Fibroblast of lung (primary cell): ENCODE results near the gene MTFP1. TPM values are rescaled to one million over a fixed set of nuclear protein-coding genes. Genes with fewer than 3 reads are reported as not detected.

Experiments
- polyA plus RNA-seq, 2 donors: library from polyadenylated mRNA; depleted of rRNA in 1 of 2; stranded (reverse) in 1 of 2; unstranded in 1 of 2; fragments of >200 nt; gene quantifications; 2 replicates each; pipeline ENCODE4 v1.2.1, GENCODE V29; 2011 to 2012; ENCODE audit warnings: missing spikeins in 1 of 2
- total RNA-seq: library from RNA; depleted of rRNA; stranded (reverse); fragments of >200 nt; gene quantifications from 2 replicates; pipeline ENCODE4 v1.2.1, GENCODE V29; 2014

Gene MTFP1
- total and polyA plus RNA-seq, 2 donors (not counting 1 experiment from before 2014, with no cell fraction given), result 2.5 to 3.8 TPM

Other genes starting within 250 kb of the MTFP1 start
- gene LIF, start 179.0 kb upstream of the MTFP1 start, total RNA-seq, result 3.6 and 11.2 TPM in 2 replicates
- gene LIF, start 179.0 kb upstream of the MTFP1 start, polyA plus RNA-seq, result 4.5 and 19.6 TPM in 2 replicates
- gene OSM, start 158.9 kb upstream of the MTFP1 start, total RNA-seq, result not detected in 2 replicates
- gene OSM, start 158.9 kb upstream of the MTFP1 start, polyA plus RNA-seq, result not detected in 2 replicates
- gene CASTOR1, start 136.3 kb upstream of the MTFP1 start, total RNA-seq, result 5.0 and 5.6 TPM in 2 replicates
- 2.7 and 3.4 TPM in 2 replicates for gene CASTOR1, start 136.3 kb upstream of the MTFP1 start, polyA plus RNA-seq
- 8.5 and 11.7 TPM in 2 replicates for gene TBC1D10A, start 98.8 kb upstream of the MTFP1 start, total RNA-seq
- gene TBC1D10A, start 98.8 kb upstream of the MTFP1 start, polyA plus RNA-seq, result 9.2 and 10.8 TPM in 2 replicates
- 10.8 and 17.0 TPM in 2 replicates for gene SF3A1, start 68.9 kb upstream of the MTFP1 start, total RNA-seq
- gene SF3A1, start 68.9 kb upstream of the MTFP1 start, polyA plus RNA-seq, result 22.9 and 45.9 TPM in 2 replicates
- 1.0 and 1.5 TPM in 2 replicates for gene CCDC157, start 68.8 kb upstream of the MTFP1 start, total RNA-seq
- gene CCDC157, start 68.8 kb upstream of the MTFP1 start, polyA plus RNA-seq, result 0.77 and 1.1 TPM in 2 replicates
- 20.3 and 30.2 TPM in 2 replicates for gene RNF215, start 38.4 kb upstream of the MTFP1 start, total RNA-seq
- 4.2 and 5.3 TPM in 2 replicates for gene RNF215, start 38.4 kb upstream of the MTFP1 start, polyA plus RNA-seq
- gene SEC14L2, start 28.8 kb upstream of the MTFP1 start, total RNA-seq, result 4.9 and 5.8 TPM in 2 replicates
- gene SEC14L2, start 28.8 kb upstream of the MTFP1 start, polyA plus RNA-seq, result 10.2 and 17.3 TPM in 2 replicates
- not detected in 2 replicates for gene SEC14L3, start 46.2 kb downstream of the MTFP1 start, total RNA-seq
- not detected in 2 replicates for gene SEC14L3, start 46.2 kb downstream of the MTFP1 start, polyA plus RNA-seq
- under 0.01 and 0.66 TPM in 2 replicates for gene SEC14L4, start 79.9 kb downstream of the MTFP1 start, total RNA-seq
- gene SEC14L4, start 79.9 kb downstream of the MTFP1 start, polyA plus RNA-seq, result 0.03 and 0.08 TPM in 2 replicates
- gene SEC14L6, start 121.0 kb downstream of the MTFP1 start, total RNA-seq, result under 0.01 and 0.66 TPM in 2 replicates
- 0.12 and 0.21 TPM in 2 replicates for gene SEC14L6, start 121.0 kb downstream of the MTFP1 start, polyA plus RNA-seq
- 0.17 TPM in 1 of 2 replicates, not detected in the other for gene GAL3ST1, start 148.9 kb downstream of the MTFP1 start, total RNA-seq
- gene GAL3ST1, start 148.9 kb downstream of the MTFP1 start, polyA plus RNA-seq, result 0.03 and 0.06 TPM in 2 replicates
- 61.3 and 69.1 TPM in 2 replicates for gene PES1, start 166.1 kb downstream of the MTFP1 start, total RNA-seq
- gene PES1, start 166.1 kb downstream of the MTFP1 start, polyA plus RNA-seq, result 51.2 and 89.0 TPM in 2 replicates
- gene TCN2, start 181.4 kb downstream of the MTFP1 start, total RNA-seq, result 6.9 and 7.1 TPM in 2 replicates
- 10.8 and 12.0 TPM in 2 replicates for gene TCN2, start 181.4 kb downstream of the MTFP1 start, polyA plus RNA-seq
- gene SLC35E4, start 210.0 kb downstream of the MTFP1 start, total RNA-seq, result 5.4 and 10.1 TPM in 2 replicates
- gene SLC35E4, start 210.0 kb downstream of the MTFP1 start, polyA plus RNA-seq, result 2.0 and 3.0 TPM in 2 replicates
- 4.9 and 7.4 TPM in 2 replicates for gene DUSP18, start 242.1 kb downstream of the MTFP1 start, total RNA-seq
- 10.8 and 14.9 TPM in 2 replicates for gene DUSP18, start 242.1 kb downstream of the MTFP1 start, polyA plus RNA-seq